GM12801 (cell line): ENCODE results near the gene NBAS.

ENCODE experiments used
- TF ChIP-seq, protein P1 (sequence below): IDR thresholded peaks from one replicate; pipeline ENCODE4 v1.5.1; 2011; ENCODE audit warnings: control low read depth; ENCODE audit not compliant: insufficient read length; ENCODE audit errors: extremely low read depth

Gene NBAS

DNA sequence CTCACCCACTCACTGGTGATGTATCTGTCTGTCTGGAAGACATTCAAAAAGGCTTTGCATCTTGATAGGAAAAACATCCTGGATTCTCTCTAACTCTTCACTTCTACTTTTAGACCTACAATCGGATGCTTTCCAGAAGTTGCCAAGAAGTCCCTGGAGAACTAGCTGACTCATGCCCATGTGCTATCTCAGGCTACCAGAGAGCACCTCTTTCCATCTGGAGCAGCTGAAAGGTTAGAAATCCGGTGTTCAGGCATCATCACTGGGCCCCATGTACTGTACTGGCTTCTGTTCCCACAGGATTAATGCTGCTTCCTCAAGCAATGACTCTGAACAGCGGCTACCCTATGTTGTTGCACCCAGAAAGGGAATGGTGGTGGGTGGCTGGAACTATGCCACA, 259.0 kb downstream of the NBAS start:
- TF ChIP-seq, protein P1, sequence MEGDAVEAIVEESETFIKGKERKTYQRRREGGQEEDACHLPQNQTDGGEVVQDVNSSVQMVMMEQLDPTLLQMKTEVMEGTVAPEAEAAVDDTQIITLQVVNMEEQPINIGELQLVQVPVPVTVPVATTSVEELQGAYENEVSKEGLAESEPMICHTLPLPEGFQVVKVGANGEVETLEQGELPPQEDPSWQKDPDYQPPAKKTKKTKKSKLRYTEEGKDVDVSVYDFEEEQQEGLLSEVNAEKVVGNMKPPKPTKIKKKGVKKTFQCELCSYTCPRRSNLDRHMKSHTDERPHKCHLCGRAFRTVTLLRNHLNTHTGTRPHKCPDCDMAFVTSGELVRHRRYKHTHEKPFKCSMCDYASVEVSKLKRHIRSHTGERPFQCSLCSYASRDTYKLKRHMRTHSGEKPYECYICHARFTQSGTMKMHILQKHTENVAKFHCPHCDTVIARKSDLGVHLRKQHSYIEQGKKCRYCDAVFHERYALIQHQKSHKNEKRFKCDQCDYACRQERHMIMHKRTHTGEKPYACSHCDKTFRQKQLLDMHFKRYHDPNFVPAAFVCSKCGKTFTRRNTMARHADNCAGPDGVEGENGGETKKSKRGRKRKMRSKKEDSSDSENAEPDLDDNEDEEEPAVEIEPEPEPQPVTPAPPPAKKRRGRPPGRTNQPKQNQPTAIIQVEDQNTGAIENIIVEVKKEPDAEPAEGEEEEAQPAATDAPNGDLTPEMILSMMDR, result no peak

DNA sequence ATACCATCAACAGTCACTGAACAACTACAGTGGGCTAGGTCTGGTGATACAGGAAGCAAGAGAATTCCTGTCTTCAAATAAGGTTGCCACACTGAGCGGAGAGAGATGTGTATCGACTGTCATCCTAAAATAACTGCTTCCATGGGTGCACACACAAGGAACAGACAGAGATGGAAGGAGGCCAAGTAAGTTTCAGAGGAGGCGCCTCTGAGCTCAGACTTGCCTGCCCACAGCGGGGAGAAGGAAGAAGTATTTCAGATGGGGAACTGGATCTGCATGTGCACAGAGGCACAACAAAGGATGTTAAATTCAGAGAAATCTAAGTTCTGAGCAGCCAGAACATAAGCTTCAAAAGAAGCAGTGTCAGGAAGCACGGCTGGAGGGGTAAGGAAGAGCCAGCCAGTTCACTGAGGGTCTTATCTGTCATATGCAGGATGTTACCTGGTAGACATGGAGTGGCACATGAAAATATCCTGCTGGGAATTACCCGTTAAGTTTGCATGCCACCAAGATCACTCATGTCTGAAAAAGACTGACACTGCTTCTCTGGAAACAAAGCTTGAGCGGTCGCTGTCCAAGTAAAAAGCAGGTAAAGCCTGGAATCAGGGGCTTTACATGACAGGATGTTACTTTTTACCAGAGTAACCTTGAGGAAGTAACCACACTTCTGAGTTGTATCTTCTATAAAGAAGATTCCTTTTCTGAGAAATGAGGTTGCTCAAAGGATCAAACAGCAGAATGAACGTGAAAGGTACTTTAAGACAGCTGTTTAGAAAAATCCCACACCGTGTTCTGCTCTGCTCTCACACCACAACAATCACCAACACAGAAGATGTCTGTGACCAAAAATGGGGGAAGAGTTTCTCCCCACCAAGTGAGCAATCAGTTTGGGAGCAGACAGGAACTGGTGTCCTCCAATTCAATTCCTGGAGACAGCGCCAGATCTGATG, 260.2 kb downstream of the NBAS start:
- TF ChIP-seq, protein P1, result no peak

DNA sequence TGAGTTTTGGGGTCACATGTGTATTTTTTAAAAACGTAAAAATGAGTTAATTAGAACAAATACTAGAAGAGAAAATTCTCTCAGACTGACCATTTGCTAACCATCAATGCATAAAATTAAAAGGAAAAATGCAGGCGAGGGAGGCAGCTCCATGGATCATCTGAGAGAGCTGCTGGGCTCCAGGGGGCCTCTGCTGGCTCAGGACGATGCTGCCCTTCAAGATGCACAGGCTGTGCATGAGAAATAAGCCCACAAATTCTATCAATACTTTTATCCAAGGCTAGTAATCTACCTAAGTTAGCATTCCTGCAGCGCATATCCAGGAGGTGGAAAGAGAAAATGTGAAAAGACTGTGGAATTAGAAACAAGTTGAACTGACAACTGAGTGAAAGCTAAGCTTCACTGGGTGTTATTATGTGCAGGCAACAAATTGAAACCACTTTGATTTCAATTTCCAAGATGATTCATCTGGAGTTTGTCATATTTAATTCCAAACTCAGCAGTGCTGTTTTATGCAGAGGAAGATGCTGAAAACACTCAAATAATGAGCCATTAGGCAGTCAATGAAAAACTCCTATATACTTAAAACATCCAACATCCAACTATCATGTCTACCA, 261.1 kb downstream of the NBAS start:
- TF ChIP-seq, protein P1, result no peak

DNA sequence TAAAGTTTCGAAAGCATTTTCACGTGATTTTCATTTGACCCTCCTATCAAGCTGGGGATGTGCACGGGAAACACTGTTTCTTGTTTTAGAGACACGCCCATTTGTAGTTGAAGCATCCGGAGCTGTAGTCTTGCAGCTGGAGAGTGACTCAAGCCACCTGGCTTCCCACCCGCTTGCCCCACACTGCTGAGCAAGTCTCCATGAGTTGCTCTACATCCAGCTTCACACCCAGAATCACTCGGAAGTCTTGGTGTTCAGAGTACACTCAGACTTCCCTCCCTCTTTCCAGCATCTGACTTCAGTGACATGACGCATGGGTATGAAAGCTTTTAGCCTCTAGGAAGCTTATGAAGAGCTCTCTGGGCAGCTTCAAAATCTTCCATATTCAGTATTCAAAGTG, 262.4 kb downstream of the NBAS start:
- TF ChIP-seq, protein P1, result no peak

DNA sequence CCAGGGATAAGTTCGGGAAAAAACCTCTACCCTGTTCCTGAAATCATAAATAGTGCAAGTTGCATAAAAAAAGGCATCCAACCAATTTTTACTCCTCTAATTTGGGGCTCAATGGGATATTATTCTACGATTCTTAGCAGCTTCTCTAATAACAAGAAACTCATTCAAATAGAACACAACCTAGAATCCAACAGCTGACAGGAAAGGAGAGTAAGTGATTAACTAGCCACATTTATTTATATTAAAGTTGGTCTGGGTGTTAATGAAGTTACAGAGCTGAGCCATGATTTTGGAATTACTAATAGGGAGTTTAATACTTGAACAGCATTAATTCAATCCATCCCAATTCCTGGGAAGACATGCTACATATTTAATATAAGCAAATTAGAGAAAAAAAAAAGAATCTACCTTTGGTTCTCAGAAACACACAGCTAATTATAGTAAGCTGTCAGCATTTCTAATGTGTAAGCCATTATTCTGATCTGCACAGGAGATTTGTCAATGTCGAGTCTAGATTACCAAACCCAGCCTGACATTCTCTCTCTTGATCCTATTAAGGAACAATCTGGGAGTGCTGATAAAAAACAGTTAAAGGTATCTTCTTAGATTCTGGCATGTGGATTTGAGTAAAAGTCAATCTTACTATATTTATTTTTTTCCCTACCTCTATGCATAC, 267.7 kb downstream of the NBAS start:
- TF ChIP-seq, protein P1, result no peak

DNA sequence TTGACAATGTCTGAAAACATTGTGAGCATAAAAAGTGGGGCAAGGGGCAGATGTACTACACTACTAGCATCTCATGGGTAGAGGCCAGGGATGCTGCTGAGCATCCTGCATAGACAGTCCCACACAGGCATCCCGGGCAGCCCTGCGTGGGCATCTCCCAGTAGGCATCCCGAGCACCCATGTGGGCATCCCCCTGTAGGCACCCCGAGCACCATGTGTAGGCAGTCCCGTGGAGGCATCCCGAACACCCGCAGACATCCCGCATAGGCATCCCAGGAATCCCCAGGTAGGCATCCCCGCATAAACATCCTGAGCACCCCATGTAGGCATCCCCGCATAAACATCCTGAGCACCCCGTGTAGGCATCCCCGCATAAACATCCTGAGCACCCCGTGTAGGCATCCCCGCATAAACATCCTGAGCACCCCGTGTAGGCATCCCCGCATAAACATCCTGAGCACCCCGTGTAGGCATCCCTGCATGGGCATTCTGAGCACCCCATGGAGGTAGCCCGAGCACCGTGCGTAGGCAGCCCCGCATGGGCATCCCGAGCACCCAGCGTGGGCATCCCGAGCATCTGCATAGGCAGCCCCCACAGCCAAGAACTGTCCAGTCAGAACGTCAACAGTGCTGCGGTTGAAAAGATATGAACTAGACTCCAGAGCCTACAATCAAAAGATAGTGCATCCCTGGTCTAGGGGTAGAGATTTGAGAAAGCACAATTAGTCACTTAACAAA, 273.5 kb downstream of the NBAS start:
- TF ChIP-seq, protein P1, result no peak
